MM.1S (cell line): ENCODE measurements around the gene SLC6A8.

Source experiments
- DNase-seq: peaks from one replicate; pipeline ENCODE4 v3.0.0-alpha.2; 2015
- H2AFZ ChIP-seq: fragments of 300-600 bp; sonication (generic); 2 replicates; pipeline ENCODE4 v1.6.0; 2016; ENCODE audit warnings: antibody characterized with exemption, low read length
- H3F3A ChIP-seq: fragments of 300-600 bp; sonication (generic); 2 replicates; pipeline ENCODE4 v1.6.1; 2016; ENCODE audit warnings: mild to moderate bottlenecking, antibody characterized with exemption, low read length, moderate library complexity, mixed read lengths; ENCODE audit not compliant: insufficient read depth
- H3K27ac ChIP-seq: fragments of 300-600 bp; sonication (generic); 2 replicates; pipeline ENCODE4 v1.5.1; 2016; ENCODE audit warnings: mild to moderate bottlenecking, low read length
- H3K27me3 ChIP-seq: fragments of 300-600 bp; sonication (generic); replicated peaks from 2 replicates; pipeline ENCODE4 v1.6.0; 2016; ENCODE audit warnings: low read length; ENCODE audit not compliant: insufficient read depth
- H3K36me3 ChIP-seq: fragments of 300-600 bp; sonication (generic); replicated peaks from 2 replicates; pipeline ENCODE4 v1.6.1; 2016; ENCODE audit warnings: mild to moderate bottlenecking, low read length, mixed read lengths; ENCODE audit not compliant: insufficient read depth
- H3K4me1 ChIP-seq: fragments of 300-600 bp; sonication (generic); 2 replicates; pipeline ENCODE4 v1.6.1; 2016; ENCODE audit warnings: low read length, mixed read lengths
- H3K4me2 ChIP-seq: fragments of 300-600 bp; sonication (generic); 2 replicates; pipeline ENCODE4 v1.6.0; 2016; ENCODE audit warnings: low read depth, low read length
- H3K4me3 ChIP-seq: fragments of 300-600 bp; sonication (generic); 2 replicates; pipeline ENCODE4 v1.5.1; 2016; ENCODE audit warnings: low read length, mixed read lengths
- H3K79me2 ChIP-seq: fragments of 300-600 bp; sonication (generic); 2 replicates; pipeline ENCODE4 v1.6.1; 2016; ENCODE audit warnings: mixed run types, low read length, mixed read lengths
- H3K9ac ChIP-seq: fragments of 300-600 bp; sonication (generic); 2 replicates; pipeline ENCODE4 v1.6.1; 2016; ENCODE audit warnings: low read length, mixed read lengths
- H3K9me2 ChIP-seq: fragments of 300-600 bp; sonication (generic); replicated peaks from 2 replicates; pipeline ENCODE4 v1.6.1; 2016; ENCODE audit warnings: mild to moderate bottlenecking, low read length, mixed read lengths; ENCODE audit not compliant: insufficient read depth
- H3K9me3 ChIP-seq: fragments of 300-600 bp; sonication (generic); replicated peaks from 2 replicates; pipeline ENCODE4 v1.6.1; 2016; ENCODE audit warnings: mild to moderate bottlenecking, low read length, mixed read lengths; ENCODE audit not compliant: insufficient read depth
- H4K20me1 ChIP-seq: fragments of 300-600 bp; sonication (generic); 2 replicates; pipeline ENCODE4 v1.6.1; 2016; ENCODE audit warnings: mild to moderate bottlenecking, low read length, moderate library complexity, mixed read lengths; ENCODE audit not compliant: insufficient read depth
- EZH2 ChIP-seq: fragments of 300-600 bp; sonication (generic); optimal IDR thresholded peaks from 2 replicates; pipeline ENCODE3; 2017; ENCODE audit warnings: low read depth, mild to moderate bottlenecking, antibody characterized with exemption, low read length, mixed read lengths
- EZH2phosphoT487 ChIP-seq: fragments of 300-600 bp; sonication (generic); IDR thresholded peaks from 2 replicates; pipeline ENCODE4 v1.6.1; 2018; ENCODE audit warnings: antibody characterized with exemption, low read length
- TF ChIP-seq, protein P1 (sequence below): fragments of 300-600 bp; sonication (generic); IDR thresholded peaks from 2 replicates; pipeline ENCODE4 v1.5.1; 2016; ENCODE audit warnings: antibody characterized with exemption, low read length, mixed read lengths

Gene SLC6A8

DNA sequence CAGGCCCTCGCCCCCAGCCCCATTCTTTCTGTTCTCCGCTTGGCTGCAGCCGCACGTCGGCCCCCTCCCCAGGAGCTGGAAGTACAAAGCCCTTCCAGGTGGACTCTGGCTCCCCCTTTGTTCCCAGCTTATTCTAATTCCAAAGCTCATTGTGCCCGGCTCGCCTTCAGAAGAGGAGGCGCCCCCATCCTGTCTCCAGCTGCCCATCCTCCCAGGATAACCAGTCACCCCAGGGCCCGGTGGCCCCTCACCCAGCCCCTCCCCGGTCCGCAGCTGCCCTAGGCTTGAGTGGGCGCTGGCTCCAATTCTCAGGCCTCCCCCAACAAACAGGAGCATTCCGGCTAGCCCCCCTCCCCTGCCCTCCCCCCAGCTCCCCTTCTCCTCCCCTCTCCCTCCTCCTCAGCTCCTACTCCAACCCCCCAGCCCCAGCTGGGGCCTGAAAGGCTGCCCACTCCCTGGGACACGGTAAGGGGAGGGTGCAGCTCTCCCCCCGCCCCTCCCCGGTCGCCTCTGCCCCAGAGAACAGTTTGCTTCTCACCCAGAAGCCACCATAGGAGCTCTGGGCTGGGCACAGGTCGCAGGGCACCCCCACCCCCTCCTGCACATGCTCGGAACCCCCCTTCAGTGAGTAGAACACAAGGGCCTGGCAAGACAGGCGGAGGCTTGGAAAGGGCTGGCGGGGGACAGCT, 3.1 kb upstream of the SLC6A8 start:
- Histone ChIP-seq H3K9me3 (no peaks in the 10 kb centered on the region), H3K4me3 (no peak overlapping the region), H3K9me2 (no peaks in the 10 kb centered on the region), H2AFZ (no peak overlapping the region), H3K4me1 (no peaks in the 10 kb centered on the region), H4K20me1 (no peaks in the 10 kb centered on the region), H3K36me3 (no peaks in the 10 kb centered on the region), H3K79me2 (no peaks in the 10 kb centered on the region), H3K27me3 (peaks cover 5% of the 10 kb centered on the region; the same call in 1 of the 2 replicates), H3K9ac (no peak overlapping the region), H3K4me2 (no peak overlapping the region), H3K27ac (no peak overlapping the region), H3F3A (no peaks in the 10 kb centered on the region)
- TF ChIP-seq EZH2 (no peak), EZH2phosphoT487 (no peak)
- TF ChIP-seq, protein P1, sequence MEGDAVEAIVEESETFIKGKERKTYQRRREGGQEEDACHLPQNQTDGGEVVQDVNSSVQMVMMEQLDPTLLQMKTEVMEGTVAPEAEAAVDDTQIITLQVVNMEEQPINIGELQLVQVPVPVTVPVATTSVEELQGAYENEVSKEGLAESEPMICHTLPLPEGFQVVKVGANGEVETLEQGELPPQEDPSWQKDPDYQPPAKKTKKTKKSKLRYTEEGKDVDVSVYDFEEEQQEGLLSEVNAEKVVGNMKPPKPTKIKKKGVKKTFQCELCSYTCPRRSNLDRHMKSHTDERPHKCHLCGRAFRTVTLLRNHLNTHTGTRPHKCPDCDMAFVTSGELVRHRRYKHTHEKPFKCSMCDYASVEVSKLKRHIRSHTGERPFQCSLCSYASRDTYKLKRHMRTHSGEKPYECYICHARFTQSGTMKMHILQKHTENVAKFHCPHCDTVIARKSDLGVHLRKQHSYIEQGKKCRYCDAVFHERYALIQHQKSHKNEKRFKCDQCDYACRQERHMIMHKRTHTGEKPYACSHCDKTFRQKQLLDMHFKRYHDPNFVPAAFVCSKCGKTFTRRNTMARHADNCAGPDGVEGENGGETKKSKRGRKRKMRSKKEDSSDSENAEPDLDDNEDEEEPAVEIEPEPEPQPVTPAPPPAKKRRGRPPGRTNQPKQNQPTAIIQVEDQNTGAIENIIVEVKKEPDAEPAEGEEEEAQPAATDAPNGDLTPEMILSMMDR: no peak
- no peak for DNase-seq

DNA sequence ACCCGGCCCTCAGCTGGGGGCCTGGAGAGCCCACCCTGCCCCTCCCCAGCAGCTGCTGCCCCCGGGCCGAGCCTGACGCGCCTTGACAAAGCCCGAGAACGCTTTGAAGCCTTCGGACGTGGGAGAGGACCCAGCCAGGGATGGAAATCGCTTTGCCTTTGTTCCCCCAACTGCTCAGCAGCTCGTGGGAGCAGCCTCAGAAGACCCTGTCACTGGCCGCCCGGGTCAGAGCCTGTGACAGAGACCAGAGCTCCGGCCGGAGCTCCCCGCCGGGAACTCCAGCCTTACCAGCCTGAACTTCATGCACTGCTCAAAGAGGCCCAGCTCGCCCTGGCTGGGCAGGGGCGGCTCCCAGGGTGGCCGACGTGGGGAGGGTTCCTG, 2.6 kb upstream of the SLC6A8 start:
- no peaks in the 10 kb centered on the region for H3F3A ChIP-seq
- no peaks in the 10 kb centered on the region for H3K36me3 ChIP-seq
- H3K9ac ChIP-seq: no peak overlapping the region
- H4K20me1 ChIP-seq: no peaks in the 10 kb centered on the region
- H2AFZ ChIP-seq: no peak overlapping the region
- H3K79me2 ChIP-seq: no peaks in the 10 kb centered on the region
- H3K9me2 ChIP-seq: no peaks in the 10 kb centered on the region
- H3K27ac ChIP-seq: no peak overlapping the region
- no peak for DNase-seq
- H3K4me3 ChIP-seq: no peak overlapping the region
- TF ChIP-seq EZH2 (no peak), EZH2phosphoT487 (no peak)
- TF ChIP-seq, protein P1: no peak
- H3K4me2 ChIP-seq: no peak overlapping the region
- H3K9me3 ChIP-seq: no peaks in the 10 kb centered on the region
- peaks cover 5% of the 10 kb centered on the region; the same call in 1 of the 2 replicates for H3K27me3 ChIP-seq
- H3K4me1 ChIP-seq: no peaks in the 10 kb centered on the region

DNA sequence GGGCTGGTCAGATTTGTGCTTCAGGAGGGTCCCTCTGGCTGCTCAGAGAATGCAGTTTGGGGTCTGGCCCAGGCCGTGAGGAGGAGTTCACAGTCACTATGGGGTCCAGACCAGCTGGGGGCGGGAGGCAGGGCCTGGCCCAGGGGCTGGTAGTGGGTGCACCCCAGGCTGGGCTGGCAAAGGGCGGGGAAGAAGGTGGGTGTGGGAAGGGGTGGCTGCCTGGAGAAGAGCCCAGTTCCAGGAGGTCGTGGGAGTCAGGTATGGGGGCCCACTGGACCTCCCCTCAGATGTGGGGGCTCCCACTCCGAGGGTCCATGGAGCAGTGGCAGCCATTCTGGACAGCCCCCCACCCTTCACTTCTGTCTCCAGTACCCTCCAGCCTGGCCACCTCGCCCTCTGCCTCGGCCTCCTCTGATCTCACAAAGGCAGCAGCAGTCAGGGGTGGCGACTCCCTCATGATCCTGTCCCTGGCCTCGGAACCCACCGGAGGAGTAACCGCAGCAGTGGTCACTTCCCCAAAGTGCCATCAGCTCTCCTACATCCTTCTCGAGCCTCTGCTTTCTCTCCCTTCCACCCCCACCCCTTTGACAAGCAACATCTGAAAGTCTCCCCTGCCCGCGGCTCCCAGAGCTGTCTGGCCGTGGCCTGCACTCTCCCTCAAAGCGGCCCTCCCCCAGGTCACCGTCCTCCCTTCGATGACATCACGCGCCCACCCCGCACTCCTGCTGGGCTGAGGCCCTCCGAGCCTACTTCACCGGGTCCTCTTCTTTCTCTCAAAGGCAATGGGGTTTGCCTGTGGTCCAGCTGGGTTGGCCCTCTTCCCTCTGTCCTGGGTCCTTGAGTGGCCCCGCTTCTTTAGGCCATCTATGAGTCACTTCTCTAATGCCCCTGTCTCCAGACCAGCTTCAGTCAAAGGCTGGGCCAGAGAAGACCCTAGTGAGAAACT, 1.7 kb upstream of the SLC6A8 start:
- Histone ChIP-seq H3K36me3 (no peaks in the 10 kb centered on the region), H2AFZ (no peak overlapping the region), H3K27ac (no peak overlapping the region), H3K9me3 (no peaks in the 10 kb centered on the region), H3K79me2 (no peaks in the 10 kb centered on the region), H4K20me1 (no peaks in the 10 kb centered on the region), H3K27me3 (peaks cover 5% of the 10 kb centered on the region; the same call in 1 of the 2 replicates), H3K4me3 (no peak overlapping the region), H3K9me2 (no peaks in the 10 kb centered on the region), H3K4me2 (no peak overlapping the region), H3K4me1 (no peaks in the 10 kb centered on the region), H3F3A (no peaks in the 10 kb centered on the region), H3K9ac (no peak overlapping the region)
- TF ChIP-seq, protein P1: no peak
- TF ChIP-seq EZH2 (no peak), EZH2phosphoT487 (no peak)
- no peak for DNase-seq
